Muscle of back (tissue), 11 donors: Measurements from ENCODE around the gene PRR19. TPM values are rescaled to one million over a fixed set of nuclear protein-coding genes. Genes with fewer than 3 reads are reported as not detected.
A peak's percentile ranks its signal among the peaks of the same experiment; 100 is the strongest.

Experiments used
- DNase-seq, 3 donors: peaks; one replicate each; pipeline versions ENCODE4 v3.0.0 to v3.0.0-alpha.2; 2013
- polyA plus RNA-seq, 10 donors: library from polyadenylated mRNA; unstranded; fragments of 120-200 nt; gene quantifications; one replicate each; pipeline ENCODE4 v1.2.1, GENCODE V29; 2013; ENCODE audit not compliant: insufficient read length in 10 of 10

Gene PRR19
- polyA plus RNA-seq, 10 donors = 0.47 to 1.8 (median 0.78) TPM

DNA sequence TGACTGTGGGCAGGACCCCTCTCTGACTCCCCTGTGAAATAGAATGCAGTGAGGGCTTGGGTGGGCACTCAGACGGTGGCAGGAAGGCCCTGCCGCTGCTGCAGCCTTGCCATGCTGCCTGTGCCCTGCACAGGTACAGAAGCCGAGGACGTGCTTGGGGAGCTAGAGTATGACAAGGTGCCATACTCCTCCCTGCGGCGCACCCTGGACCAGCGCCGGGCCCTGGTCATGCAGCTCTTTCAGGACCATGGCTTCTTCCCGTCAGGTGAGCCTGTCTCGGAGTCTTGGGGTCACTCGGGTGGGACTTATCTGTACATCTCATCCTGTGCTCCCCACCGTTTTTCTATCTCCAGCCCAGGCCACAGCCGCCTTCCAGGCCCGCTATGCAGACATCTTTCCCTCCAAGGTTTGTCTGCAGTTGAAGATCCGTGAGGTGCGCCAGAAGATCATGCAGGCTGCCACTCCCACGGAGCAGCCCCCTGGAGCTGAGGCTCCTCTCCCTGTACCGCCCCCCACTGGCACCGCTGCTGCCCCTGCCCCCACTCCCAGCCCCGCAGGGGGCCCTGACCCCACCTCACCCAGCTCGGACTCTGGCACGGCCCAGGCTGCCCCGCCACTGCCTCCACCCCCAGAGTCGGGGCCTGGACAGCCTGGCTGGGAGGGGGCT lies 7.3 kb upstream of the PRR19 start:
- no peak for DNase-seq

DNA sequence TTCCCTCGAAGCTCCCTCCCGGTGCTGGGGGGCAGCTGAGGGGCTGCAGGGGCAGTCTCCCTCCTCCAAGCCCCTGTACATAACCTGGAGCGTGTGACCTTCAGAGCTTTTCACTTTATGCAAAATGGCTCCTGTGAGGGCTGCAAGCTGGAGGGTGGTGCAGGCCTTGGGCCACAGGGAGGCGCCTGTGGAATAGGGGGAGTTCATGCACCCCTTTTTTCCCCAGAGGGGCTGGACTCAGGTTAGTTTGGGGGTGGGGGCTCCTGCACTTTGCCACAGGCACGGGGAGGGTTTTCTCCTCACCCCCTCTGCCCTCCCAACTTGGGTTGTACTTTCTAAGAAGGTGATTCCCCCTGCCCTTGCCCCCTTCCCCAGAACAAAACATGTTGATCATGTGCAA lies 6.6 kb upstream of the PRR19 start:
- no peak for DNase-seq

GRCh38 chr19:42295831-42296525 lies 6.0 kb upstream of the PRR19 start:
- DNase-seq = peak; percentile 45 to 85 (median 77)

DNA sequence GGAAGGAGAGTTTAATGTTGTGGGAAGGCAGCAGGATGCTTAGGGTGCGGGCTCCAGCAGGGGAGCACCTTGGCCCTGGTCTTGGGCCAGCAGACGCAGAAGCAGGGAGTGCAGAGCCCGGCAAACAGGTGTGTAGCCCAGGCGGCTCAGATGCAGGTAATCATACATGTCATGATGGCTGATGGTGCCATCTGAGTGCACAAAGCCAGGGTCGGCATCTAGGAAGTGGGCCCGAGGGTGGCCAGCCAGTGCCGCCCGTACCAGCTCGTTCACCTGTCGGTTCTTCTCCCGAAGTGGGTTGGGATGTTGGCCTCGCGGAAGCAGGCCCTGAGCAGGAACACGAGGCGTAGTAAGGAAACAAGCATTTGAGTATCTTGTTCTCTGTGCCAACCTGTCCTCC lies 4.9 kb upstream of the PRR19 start:
- peak in 1 of 3 donors; percentile 11 for DNase-seq

- no peak for DNase-seq
Measured at GRCh38 chr19:42303101-42303464, 1.2 kb downstream of the PRR19 start.

DNA sequence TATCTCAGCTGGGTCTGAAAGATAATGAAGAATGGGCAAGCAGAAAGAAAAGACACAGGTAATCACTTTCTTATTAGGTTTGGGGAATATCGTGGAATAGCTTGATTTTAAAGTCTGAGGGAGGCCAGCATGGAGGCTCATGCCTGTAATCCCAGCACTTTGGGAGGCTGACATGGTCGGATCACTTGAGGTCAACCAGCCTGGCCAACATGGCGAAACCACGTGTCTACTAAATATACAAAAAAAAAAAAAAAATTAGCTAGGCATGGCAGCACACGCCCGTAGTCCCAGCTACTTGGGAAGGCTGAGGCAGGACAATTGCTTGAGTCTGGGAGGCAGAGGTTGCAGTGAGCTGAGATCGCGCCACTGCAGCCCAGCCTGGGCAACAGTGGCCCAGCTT lies 1.9 kb downstream of the PRR19 start:
- no peak for DNase-seq

DNA sequence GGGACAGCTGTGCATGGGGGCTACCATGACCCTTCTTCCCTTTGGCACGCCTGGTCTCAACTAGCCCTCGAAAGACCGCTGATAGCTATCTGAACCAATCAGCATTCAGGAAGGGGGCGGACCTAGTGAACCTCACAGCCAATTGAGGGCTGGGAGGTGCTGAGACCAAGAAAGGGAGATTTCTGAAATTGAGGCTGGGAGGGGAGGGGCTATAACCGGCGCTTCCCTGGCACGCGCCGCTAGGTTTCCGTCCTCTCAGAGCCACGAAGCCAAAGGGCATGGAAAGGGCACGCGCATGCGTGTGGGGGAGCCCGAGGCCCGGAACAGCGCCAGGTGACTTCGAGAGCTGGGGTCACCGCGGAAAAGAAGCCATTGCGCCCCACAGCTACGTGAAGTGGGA lies 4.7 kb downstream of the PRR19 start:
- DNase-seq = no peak

DNA sequence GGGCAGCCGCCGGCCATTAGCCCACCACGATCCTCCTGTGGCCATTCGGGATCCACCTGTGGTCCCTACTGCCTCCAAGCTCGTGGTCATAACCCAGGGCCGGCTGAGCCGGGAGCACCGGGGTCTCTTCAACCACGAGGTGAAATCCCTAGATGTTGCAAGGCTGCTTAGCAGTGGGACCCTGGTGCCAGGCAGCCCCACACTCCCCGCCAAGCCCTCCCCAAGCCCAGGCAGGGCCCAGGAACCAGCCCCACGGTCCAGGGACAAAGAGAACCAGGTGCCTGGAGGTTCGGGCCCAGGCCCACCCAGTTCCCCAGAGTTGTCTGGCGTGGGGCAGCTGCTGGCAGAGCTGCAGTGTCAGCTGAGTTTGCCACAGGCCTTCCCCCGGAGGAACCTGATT lies 7.8 kb downstream of the PRR19 start:
- DNase-seq = no peak

DNA sequence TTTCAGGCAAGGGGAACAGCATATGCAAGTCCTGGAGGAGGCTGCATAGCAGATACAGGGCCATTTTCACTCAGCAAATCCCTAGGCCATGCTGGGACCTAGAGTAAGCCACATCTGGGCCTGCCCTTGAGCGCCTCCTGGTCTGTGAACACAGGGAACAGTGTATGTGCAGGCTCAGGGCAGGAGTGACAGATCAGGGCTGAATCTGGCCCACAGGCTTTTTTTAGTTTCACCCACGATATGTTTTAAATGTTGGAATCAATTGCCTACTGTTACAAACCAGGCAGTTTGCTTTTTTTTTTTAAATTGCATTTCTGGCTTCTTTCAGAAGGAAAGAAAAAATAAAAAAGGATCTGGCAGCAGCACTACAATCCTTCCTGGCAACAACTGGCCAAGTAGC lies 9.7 kb downstream of the PRR19 start:
- DNase-seq = no peak

DNA sequence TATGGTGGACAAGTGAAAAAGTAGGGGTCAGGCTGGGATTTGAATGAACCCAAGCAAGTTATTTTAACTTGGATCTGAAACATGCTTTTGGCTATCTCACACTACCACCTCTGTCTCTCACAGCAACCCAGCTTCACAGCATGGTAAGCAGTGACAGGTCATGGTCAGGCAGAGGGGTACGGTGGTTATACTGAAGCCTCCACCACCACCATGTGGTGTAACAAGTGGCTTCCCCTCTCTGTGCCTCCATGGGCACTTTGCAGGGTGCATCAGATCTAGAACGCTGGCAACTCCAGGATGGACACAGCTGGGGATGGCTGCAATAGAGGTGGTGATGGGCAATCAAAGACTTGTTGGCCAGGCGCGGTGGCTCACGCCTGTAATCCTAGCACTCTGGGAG lies 10.4 kb downstream of the PRR19 start:
- DNase-seq = no peak

DNA sequence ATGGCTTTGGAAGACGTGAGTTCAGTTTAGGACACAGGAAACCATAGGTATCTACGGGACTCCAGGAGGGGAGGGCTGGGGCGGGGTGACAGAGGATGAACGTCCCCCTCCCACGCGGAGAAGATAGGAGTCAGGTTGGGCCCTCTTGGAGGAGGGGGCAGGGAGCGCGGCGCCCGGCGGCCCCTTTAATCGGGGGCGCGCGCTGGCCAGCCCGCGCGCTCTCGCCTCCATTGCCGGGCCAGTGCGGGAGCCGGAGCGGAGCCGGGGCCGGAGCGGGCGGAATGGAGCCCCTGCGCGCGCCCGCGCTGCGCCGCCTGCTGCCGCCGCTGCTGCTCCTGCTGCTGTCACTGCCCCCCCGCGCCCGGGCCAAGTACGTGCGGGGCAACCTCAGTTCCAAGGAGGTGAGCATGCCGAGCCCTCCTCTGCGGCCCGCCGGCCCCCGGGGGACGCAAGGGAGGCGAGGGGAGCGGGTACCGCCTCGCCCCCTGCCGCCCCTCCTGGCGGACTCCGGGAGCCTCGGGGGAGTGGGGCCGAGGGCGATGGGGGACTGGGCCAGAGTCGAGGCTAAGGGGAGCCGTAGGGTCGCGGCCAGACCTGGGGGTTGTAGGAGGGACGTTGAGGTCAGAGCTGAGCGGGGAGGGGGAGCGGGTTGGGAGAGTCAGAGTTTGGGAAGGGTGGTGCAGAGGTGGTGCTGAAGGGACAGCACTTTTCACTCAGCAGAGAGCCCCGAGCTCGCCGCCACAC lies 11.3 kb downstream of the PRR19 start, which contains the start of gene TMEM145:
Gene TMEM145, plus strand, starts transcription at position 214 of the 744 bp plus-strand sequence. Its CDS starts 68 bp downstream, at position 282.
- DNase-seq = peak in 2 of 3 donors; percentile 52 to 78

GRCh38 chr19:42313840-42314755 lies 12.2 kb downstream of the PRR19 start:
- DNase-seq = no peak

DNA sequence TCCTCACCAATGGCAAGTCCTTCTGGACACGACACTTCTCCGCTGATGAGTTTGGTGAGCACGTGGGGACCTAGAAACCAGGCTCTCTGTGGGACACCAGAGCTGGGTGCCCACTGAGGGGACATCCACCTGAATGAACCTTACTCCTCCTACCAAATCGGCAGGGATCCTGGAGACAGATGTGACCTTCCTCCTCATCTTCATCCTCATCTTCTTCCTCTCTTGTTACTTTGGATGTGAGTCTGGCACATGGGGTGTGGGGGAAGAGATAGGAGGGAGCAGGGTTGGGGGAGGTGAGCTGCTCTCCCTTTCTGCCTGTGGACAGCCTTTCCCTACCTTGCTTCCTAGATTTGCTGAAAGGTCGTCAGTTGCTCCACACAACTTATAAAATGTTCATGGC lies 13.1 kb downstream of the PRR19 start:
- no peak for DNase-seq

DNA sequence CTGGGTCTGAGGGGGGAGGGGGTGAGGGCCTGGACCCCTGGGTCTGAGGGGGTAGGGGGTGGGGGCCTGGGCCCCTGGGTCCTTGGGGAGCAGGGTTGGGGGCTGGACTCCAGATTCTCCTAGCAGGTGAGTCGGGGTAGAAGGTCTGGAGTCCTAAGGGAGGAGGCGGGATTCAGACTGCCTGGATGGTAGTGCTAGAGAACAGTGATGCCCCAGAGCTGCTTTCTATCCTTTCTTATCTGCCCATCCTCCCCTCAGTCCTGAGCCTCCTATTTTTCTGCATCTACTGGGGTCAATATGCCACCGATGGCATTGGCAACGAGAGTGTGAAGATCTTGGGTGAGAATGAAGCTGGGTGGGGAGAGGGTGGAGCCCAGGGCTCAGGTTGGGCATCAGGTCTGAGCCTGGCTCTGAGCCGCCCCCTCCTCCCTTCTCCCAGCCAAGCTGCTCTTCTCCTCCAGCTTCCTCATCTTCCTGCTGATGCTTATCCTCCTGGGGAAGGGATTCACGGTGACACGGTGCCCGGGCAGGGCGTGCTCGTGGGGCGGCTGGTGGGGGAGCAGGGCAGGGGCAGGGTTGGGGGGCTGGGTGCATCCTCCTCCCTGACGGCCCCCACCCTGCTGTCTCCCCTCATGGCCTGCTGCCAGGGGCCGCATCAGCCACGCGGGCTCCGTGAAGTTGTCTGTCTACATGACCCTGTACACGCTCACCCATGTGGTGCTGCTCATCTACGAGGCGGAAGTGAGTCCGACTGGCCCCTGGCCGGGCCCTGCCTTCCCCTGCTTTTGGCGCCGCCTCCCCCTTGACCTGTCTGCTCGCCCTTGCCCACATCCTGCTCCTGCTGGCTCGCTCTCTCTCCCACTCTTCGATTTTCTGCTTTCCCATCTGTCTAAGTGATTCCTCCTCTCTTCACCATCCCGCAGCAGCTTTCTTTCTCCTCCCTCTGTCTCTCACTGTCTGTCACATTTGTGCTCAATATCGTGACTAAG lies 14.6 kb downstream of the PRR19 start:
- no peak for DNase-seq

DNA sequence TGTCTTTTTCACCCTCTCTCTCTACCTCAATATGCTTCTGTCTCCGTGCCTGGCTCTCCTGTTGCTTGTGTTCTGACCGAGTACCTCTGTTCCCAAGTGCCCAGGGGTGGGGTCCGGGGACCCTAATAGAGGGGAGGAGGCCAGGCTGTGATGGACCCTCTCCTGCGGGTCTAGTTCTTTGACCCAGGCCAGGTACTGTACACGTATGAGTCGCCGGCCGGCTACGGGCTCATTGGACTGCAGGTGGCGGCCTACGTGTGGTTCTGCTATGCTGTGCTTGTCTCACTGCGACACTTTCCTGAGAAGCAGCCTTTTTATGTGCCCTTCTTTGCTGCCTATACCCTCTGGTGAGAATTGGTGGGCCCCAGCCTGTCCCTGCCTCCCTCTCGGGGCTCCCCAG lies 15.6 kb downstream of the PRR19 start:
- no peak for DNase-seq

- DNase-seq = no peak
Measured at GRCh38 chr19:42322305-42322704, 20.4 kb downstream of the PRR19 start.

DNA sequence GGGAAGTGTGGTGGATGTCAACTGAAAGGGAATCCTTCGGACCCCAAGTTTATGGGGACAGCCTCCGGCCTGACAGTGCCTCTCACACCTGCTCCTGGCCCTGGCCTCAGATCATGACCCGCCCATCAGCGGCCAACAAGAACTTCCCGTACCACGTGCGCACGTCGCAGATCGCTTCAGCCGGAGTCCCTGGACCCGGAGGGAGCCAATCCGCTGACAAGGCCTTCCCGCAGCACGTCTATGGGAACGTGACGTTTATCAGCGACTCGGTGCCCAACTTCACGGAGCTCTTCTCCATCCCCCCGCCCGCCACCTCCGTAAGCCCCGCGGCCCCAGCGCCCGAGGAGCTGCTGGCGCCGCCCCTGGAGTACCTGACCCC lies 21.5 kb downstream of the PRR19 start:
- no peak for DNase-seq

DNA sequence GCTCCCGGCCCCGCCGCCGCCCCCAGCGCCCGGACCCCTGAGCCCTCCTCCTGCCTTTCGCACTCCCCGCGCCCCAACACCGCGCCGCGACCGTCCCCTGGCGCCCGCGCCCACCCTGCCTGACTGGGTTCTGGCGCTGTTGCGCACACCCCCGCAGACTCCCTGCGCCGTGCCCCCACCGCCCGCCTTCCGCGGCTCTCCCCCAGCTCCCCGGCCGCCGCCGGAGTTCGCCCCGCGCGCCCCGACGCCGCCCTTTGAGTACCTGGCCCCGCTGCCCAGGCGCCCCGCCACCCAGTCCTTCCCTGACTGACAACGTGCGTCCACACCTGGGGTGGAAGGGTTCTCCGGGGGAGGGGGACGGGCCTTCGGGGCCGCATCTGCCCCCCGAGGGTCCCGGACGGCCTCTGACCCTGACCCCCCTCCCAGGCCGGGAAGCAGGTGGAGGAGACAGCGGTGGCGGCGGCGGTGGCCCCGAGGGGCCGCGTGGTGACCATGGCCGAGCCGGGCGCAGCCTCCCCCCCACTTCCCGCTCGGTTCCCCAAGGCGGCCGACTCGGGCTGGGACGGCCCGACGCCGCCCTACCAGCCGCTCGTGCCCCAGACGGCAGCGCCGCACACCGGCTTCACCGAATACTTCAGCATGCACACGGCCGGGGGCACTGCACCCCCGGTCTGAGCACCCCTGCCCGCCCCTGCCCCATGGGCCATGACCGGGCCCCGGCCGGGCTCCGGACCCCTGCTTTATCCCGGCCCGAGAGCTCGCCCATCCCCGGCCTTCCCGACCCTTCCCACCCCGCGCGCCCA lies 22.1 kb downstream of the PRR19 start:
- DNase-seq = no peak

- DNase-seq = no peak
Measured at GRCh38 chr19:42324655-42325307, 22.8 kb downstream of the PRR19 start.
